ENCODE measurements around the gene SSH3.

The SSH3 gene

DNA sequence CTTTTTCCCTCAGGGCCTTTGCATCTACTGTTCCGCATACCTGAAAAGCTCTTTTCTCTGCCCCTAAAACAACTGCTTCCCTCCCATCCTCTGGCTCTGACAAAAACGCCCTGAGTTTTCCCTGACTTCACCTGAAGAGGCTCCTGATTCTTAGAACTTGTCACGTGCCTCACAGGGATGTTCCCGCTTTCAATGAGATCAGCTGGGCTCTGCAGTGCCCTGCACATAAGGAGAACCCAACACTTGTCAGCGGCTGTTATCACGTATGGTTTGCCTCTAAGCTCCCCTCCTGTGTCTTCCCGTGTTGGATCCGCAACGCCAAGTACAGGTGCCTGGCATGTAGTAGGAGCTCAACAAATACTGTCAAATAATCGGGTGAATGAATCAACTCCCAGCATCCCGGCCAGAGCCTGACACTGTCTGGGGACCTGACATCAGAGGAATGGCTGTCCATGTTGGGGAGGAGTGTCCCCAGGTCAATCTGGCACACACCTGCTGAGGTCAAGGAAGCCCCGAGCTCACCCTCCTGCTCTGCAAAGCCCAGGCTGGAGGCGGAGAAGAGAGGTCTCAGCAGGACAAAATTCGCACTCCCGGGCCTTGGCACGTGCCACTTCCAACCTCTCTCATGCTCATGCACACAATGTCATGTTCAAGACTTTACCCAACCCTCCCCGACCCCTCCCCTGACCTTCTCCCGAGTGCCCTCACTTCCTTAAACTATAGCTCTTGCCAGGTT is 41.2 kb upstream of the SSH3 start:
- no peak overlapping the region for H3K27ac ChIP-seq (ENCODE audit: low read depth, low read length)

DNA sequence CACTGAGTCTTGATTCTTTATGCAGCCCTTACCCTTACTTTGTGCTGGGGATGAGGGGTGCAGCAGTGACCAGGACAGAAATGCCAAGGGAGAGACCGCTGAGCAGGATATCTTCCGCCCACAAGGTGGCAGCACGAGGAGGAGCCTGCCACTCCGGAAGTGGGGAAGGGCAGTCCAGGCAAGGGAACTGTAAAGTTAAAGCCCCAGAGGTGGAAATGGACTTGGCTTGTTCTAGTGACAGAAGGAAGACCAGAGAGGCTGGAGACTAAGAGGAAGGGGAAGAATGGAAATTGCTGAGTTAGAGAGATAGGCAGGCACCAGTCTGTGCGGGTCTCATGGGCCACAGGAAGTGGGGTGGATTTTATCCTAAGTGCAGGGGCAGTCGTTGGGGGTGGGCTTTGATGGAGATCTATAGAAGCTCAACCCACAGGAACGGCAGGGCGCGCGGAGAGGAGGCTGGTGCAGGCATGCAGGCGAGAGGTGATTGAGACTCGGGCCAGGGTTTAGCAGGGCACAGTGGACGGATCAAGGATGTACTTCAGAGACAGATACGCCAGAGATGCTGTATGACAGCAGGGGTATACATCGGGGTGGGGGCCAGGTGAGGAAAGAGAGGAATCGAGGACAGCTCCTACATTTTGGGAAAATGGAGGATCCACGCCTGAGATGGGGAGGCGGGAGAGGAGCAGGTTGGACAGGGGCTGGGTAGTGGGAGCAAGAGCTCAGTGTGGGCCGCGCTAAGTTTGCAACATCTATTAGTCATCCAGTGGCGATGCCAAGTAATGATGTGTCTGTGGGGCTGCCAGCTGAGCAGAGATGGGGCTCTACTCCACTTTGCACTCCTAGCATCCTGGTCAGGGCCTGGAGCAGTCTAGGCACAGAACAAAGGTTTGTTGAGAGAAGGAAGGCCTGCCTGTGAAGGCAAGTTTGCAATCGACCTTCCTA is 40.3 kb upstream of the SSH3 start:
- no peak overlapping the region for H3K4me3 ChIP-seq (ENCODE audit: low read depth, low read length)
- peaks cover 8% of the 10 kb centered on the region; the same call in 1 of the 2 replicates for H3K27me3 ChIP-seq (ENCODE audit: control insufficient read depth, insufficient read depth, low read length)
- no peaks in the 10 kb centered on the region for H3K9me3 ChIP-seq (ENCODE audit: control insufficient read depth, insufficient read depth, low read length)
- no peak overlapping the region for H3K9ac ChIP-seq (ENCODE audit: low read depth, low read length)
- no peak overlapping the region for H3K27ac ChIP-seq (ENCODE audit: low read depth, low read length)
- peaks cover 4% of the 10 kb centered on the region; the same call in 1 of the 2 replicates for H3K36me3 ChIP-seq (ENCODE audit: control insufficient read depth, insufficient read depth, low read length)
- peaks cover 15% of the 10 kb centered on the region for H3K4me1 ChIP-seq (ENCODE audit: control insufficient read depth, insufficient read depth, low read length)

More for the DNA sequence above, 41.2 kb upstream of the SSH3 start:
- Histone ChIP-seq H3K27me3 (ENCODE audit: control insufficient read depth, insufficient read depth, low read length) (peaks cover 8% of the 10 kb centered on the region; the same call in 1 of the 2 replicates), H3K9ac (ENCODE audit: low read depth, low read length) (no peak overlapping the region), H3K4me3 (ENCODE audit: low read depth, low read length) (peak overlapping the region; percentile 53), H3K9me3 (ENCODE audit: control insufficient read depth, insufficient read depth, low read length) (no peaks in the 10 kb centered on the region), H3K4me1 (ENCODE audit: control insufficient read depth, insufficient read depth, low read length) (peaks cover 9% of the 10 kb centered on the region), H3K36me3 (ENCODE audit: control insufficient read depth, insufficient read depth, low read length) (peaks cover 2% of the 10 kb centered on the region; the same call in 1 of the 2 replicates)

DNA sequence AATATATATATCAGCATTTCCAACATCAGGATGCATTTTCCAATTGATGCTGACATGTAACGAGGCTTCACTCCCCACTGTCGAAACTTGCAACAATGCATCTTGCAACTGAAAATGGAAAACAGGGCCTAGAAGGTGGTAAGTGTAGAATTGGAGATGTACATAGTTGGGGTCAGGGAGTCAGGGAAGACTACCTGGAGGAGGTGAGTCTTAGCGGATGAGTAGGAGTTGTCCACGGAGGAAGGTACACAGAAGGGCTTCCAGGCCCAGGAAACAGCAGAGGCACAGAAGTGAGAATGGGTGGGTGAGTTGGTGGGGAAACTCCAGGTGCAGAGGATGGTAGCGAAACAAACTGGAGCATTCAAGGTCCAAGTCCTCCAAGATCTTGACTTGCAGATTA is 39.1 kb upstream of the SSH3 start:
- H3K27ac ChIP-seq (ENCODE audit: low read depth, low read length): no peak overlapping the region
- H3K4me3 ChIP-seq (ENCODE audit: low read depth, low read length): no peak overlapping the region
- peaks cover 16% of the 10 kb centered on the region for H3K4me1 ChIP-seq (ENCODE audit: control insufficient read depth, insufficient read depth, low read length)
- peaks cover 8% of the 10 kb centered on the region; the same call in 1 of the 2 replicates for H3K27me3 ChIP-seq (ENCODE audit: control insufficient read depth, insufficient read depth, low read length)
- H3K9me3 ChIP-seq (ENCODE audit: control insufficient read depth, insufficient read depth, low read length): no peaks in the 10 kb centered on the region
- peaks cover 13% of the 10 kb centered on the region for H3K36me3 ChIP-seq (ENCODE audit: control insufficient read depth, insufficient read depth, low read length)
- no peak overlapping the region for H3K9ac ChIP-seq (ENCODE audit: low read depth, low read length)

DNA sequence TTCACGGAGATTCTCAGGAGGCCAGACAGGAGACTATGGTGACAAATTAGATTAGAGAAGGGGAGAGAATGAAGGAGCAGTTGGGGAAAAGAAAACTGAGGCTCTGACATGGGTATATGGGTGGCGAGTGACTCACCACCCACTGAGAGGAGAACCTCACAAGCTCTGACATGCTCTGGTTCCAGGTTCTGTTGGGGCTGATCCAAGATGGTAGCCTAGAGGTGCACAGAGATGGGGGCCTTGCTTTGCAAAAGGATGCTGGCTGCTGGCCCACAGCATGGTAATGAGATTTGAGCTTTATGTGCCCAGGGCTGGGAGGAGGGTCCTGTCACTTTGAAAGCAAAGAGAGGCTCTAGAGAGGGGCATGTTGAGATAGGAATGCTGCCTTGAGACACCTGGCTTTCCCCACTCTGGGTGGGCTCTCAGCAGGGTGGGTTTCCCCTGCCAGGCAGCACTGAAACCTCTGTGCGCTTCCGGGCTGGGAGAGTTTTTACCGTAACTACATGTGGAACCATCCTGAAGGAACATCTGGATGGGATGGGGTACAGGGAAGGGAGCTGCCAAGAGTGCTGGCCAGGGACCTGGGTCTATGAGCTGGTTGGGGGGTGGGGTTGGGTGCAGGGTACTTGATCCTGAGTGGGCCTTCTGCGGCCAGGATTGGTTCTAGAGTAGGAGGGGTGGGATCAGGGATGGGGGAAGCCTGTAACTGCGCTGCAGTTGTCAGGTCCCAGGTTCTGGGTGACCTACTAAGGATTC is 38.3 kb upstream of the SSH3 start:
- Histone ChIP-seq H3K36me3 (ENCODE audit: control insufficient read depth, insufficient read depth, low read length) (peaks cover 13% of the 10 kb centered on the region), H3K9ac (ENCODE audit: low read depth, low read length) (no peak overlapping the region), H3K4me1 (ENCODE audit: control insufficient read depth, insufficient read depth, low read length) (peaks cover 24% of the 10 kb centered on the region), H3K4me3 (ENCODE audit: low read depth, low read length) (no peak overlapping the region), H3K27ac (ENCODE audit: low read depth, low read length) (no peak overlapping the region), H3K9me3 (ENCODE audit: control insufficient read depth, insufficient read depth, low read length) (no peaks in the 10 kb centered on the region), H3K27me3 (ENCODE audit: control insufficient read depth, insufficient read depth, low read length) (peaks cover 8% of the 10 kb centered on the region; the same call in 1 of the 2 replicates)

DNA sequence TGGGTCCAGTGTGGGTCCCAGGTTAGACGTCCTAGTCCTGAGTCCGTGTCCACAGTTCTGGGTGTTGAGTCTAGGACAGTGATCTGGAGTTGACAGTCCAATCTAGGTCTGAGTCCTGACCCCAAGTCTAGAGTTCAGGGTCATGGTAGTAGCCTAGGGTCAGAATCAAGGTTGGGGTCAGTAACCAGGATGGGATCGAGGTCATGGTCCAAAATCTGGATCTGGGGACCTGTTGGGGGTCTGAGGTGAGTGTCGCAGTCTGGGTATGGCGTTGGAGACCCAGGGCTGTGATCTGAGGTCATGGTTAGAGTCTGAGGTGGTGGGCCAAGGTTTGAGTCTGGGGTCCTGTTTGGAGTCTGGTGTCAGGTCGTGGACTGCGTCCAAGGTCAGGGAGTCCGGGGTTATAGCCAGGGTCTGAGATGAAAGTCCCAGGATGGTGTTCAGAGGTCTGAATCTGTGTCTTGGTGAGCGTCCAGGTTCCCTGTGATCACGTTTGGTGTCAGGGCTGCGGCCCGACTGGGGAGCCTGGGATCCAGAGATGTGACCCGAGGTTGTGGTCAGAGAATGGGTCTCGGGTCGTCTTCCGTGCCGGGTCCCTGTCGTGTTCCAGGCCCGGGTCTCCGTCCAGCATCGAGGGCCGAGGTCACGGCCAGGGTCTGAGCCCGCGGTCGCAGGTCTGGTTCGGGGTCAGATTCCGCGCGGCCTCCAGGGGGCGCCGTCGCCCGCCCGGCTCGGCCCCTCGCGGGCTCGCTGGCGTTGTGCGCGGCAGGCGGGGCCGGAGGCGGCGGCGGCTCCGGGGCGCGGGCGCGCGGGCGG is 37.5 kb upstream of the SSH3 start:
- peak overlapping the region; percentile 42; the same call in 1 of the 2 replicates for H3K4me3 ChIP-seq (ENCODE audit: low read depth, low read length)
- H3K27me3 ChIP-seq (ENCODE audit: control insufficient read depth, insufficient read depth, low read length): peaks cover 8% of the 10 kb centered on the region; the same call in 1 of the 2 replicates
- no peak overlapping the region for H3K27ac ChIP-seq (ENCODE audit: low read depth, low read length)
- no peak overlapping the region for H3K9ac ChIP-seq (ENCODE audit: low read depth, low read length)
- peaks cover 32% of the 10 kb centered on the region for H3K4me1 ChIP-seq (ENCODE audit: control insufficient read depth, insufficient read depth, low read length)
- peaks cover 13% of the 10 kb centered on the region for H3K36me3 ChIP-seq (ENCODE audit: control insufficient read depth, insufficient read depth, low read length)
- H3K9me3 ChIP-seq (ENCODE audit: control insufficient read depth, insufficient read depth, low read length): no peaks in the 10 kb centered on the region

DNA sequence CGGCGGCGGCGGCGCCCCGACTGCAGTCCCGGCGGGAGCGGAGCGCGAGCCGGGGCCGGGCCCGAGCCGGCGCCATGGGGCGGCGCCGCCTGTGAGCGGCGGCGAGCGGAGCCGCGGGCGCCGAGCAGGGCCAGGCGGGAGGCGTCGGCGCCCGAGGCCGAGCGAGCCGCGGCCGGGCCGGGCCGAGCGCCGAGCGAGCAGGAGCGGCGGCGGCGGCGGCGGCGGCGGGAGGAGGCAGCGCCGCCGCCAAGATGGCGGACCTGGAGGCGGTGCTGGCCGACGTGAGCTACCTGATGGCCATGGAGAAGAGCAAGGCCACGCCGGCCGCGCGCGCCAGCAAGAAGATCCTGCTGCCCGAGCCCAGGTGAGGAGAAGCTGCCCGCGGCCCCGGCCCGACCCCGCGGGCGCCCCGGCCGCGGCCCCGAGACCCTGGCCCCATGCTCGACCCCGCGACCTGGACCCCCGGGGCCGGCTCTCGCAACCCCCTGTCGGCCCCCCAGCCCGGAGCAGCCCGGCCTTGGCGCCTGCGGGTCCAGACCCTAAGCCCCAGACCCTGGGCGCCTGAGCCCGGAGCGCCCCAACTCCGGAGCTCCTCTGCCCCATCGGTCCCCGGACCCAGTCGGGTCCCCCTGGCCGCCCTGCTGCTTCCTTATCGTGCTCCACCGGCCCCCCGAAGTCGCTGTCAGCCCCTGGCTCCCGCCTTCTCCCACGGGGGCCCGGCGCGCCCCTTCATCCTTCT is 36.7 kb upstream of the SSH3 start, which contains the start of gene GRK2:
Gene GRK2 (plus strand): TSS at position 25 of the 739 bp plus-strand sequence. CDS start 227 bp downstream, at position 252.
- peak within 1 kb of the TSS; percentile 18 for H3K9ac ChIP-seq (ENCODE audit: low read depth, low read length)
- H3K9me3 ChIP-seq (ENCODE audit: control insufficient read depth, insufficient read depth, low read length): no peaks in the 10 kb centered on the region
- peaks cover 13% of the 10 kb centered on the region for H3K36me3 ChIP-seq (ENCODE audit: control insufficient read depth, insufficient read depth, low read length)
- H3K27ac ChIP-seq (ENCODE audit: low read depth, low read length): no peak within 1 kb of the TSS
- H3K27me3 ChIP-seq (ENCODE audit: control insufficient read depth, insufficient read depth, low read length): peaks cover 8% of the 10 kb centered on the region; the same call in 1 of the 2 replicates
- H3K4me1 ChIP-seq (ENCODE audit: control insufficient read depth, insufficient read depth, low read length): peaks cover 37% of the 10 kb centered on the region
- peak within 1 kb of the TSS; percentile 70 for H3K4me3 ChIP-seq (ENCODE audit: low read depth, low read length)

DNA sequence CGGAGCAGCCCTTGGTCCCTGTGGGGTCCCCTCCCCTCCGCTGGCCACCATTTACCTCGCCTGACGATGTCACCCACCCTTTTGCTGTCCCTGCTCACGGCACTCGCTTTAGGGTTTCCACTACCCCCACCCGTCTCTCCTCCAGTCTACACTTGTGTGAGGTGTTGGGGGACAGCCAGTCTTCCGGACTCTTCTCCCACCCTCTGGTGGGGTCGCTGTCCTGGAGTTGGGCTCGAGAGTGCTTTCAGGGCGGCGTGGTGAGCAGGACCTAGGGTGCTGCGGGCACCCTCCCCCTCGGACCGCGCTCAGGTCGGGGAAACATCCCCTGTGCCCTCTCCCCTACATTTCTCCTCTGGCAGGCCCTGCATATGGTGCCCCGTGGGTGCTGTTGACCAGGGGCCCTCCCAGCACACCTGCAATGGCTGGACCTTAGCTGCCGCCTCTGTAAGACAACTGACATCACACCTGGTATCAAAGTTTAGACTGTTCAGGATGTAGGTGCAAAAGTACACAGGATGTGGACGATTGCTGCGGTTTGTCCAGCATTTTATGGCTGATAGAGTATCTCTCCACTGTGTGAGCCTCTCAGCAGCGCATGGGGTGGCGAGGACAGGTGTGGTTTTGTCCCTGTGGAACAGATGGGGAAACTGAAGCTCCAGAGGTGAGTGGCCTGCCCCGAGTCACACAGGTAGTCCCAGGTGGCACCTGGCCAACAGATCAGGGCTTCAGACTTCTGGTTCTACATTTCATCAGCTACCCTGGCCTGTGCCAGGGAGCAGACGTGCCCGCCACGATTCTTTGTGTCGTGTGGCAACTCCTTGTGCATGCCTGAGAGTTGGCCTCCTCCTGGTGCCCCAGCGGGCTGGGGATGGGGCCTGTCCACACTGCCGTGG is 35.9 kb upstream of the SSH3 start:
- H3K36me3 ChIP-seq (ENCODE audit: control insufficient read depth, insufficient read depth, low read length): peaks cover 14% of the 10 kb centered on the region
- H3K4me1 ChIP-seq (ENCODE audit: control insufficient read depth, insufficient read depth, low read length): peaks cover 34% of the 10 kb centered on the region
- peak overlapping the region; percentile 70 for H3K4me3 ChIP-seq (ENCODE audit: low read depth, low read length)
- no peaks in the 10 kb centered on the region for H3K9me3 ChIP-seq (ENCODE audit: control insufficient read depth, insufficient read depth, low read length)
- peaks cover 4% of the 10 kb centered on the region; the same call in 1 of the 2 replicates for H3K27me3 ChIP-seq (ENCODE audit: control insufficient read depth, insufficient read depth, low read length)
- H3K27ac ChIP-seq (ENCODE audit: low read depth, low read length): no peak overlapping the region
- H3K9ac ChIP-seq (ENCODE audit: low read depth, low read length): peak overlapping the region; percentile 18; the same call in 1 of the 2 replicates

DNA sequence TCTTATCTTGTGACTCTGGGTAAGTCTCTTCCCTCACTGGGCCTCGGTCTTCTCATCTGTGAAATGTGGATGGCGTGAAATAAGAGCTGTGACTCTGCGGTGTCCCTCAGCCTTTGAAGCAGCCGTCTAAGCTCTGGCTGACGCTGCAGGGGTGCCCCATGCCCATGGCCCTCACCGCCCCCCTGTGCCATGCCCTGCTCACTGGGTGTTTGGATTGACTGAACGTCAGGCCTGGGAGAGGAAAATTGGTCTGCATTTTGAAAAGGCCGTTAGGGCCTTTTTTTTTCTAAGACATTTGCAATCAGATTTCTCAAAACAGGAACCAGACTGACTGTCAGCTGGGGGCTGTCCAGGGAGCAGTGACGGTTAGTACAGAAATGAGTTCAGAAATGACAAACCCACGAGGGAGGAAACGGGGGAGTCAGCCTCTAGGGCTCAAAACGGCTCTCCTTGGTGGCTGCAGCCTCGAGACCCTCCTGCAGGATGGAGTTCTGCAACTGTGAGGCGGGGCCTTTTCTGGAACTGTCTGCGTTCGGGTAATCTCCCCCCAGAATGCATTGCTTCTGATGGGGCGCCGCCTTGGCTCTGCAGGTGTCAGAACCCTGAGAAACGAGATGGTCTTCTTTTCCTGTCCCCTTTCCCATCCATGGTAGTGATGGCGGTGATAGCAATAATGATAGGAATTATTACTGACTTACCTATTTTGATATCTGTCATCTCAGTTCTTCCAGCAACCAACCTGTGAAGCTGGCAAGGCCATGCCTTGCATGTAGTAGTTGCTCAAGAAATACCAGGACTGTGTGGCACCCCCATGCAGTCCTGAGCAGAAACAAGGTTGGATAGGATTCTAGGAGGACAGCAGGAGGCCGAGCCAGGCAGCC is 35.0 kb upstream of the SSH3 start:
- Histone ChIP-seq H3K9me3 (ENCODE audit: control insufficient read depth, insufficient read depth, low read length) (no peaks in the 10 kb centered on the region), H3K27ac (ENCODE audit: low read depth, low read length) (no peak overlapping the region)

More for the DNA sequence above, 35.0 kb upstream of the SSH3 start:
- Histone ChIP-seq H3K36me3 (ENCODE audit: control insufficient read depth, insufficient read depth, low read length) (peaks cover 17% of the 10 kb centered on the region), H3K9ac (ENCODE audit: low read depth, low read length) (no peak overlapping the region), H3K4me3 (ENCODE audit: low read depth, low read length) (no peak overlapping the region; the same call in 1 of the 2 replicates), H3K27me3 (ENCODE audit: control insufficient read depth, insufficient read depth, low read length) (peaks cover 4% of the 10 kb centered on the region; the same call in 1 of the 2 replicates), H3K4me1 (ENCODE audit: control insufficient read depth, insufficient read depth, low read length) (peaks cover 29% of the 10 kb centered on the region)

Data from HUES48 (cell line).